ENCODE measurements around the gene PRRC1.

DNA sequence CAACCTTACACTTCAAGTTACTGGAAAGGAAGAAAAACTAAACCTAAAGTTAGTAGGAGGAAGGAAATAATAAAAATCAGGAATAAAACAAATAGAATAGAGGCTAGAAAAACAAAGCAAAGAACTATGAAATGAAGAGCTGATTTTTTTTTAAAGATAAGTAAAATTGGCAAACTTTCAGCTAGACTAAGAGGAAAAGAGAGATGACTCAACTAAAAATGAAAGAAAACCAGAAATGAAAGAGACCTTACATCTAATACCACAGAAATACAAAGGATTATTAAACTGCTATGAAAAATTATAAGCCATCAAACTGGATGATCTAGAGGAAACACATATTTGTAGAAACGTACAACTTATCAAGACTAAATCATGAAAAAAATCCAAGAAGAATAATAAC lies 60.0 kb downstream of the PRRC1 start:
- TF ChIP-seq EP300 (IDR thresholded peaks at IDR 0.05) (no peak), POLR2A (IDR thresholded peaks at IDR 0.05) (no peak), POLR2AphosphoS5 (IDR thresholded peaks at IDR 0.05) (no peak)
- TF ChIP-seq, protein P1, sequence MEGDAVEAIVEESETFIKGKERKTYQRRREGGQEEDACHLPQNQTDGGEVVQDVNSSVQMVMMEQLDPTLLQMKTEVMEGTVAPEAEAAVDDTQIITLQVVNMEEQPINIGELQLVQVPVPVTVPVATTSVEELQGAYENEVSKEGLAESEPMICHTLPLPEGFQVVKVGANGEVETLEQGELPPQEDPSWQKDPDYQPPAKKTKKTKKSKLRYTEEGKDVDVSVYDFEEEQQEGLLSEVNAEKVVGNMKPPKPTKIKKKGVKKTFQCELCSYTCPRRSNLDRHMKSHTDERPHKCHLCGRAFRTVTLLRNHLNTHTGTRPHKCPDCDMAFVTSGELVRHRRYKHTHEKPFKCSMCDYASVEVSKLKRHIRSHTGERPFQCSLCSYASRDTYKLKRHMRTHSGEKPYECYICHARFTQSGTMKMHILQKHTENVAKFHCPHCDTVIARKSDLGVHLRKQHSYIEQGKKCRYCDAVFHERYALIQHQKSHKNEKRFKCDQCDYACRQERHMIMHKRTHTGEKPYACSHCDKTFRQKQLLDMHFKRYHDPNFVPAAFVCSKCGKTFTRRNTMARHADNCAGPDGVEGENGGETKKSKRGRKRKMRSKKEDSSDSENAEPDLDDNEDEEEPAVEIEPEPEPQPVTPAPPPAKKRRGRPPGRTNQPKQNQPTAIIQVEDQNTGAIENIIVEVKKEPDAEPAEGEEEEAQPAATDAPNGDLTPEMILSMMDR (IDR thresholded peaks at IDR 0.05): no peak
